SK-N-SH treated with all-trans-retinoic acid at 6 μM for 48 hours (cell line): ENCODE data around the gene LPIN2.

Experiments used
- ARNTL ChIP-seq: fragments of 450-650 bp; formaldehyde crosslinking; IDR thresholded peaks from 2 replicates; pipeline ENCODE4 v1.5.0; 2020; ENCODE audit warnings: low read depth, mild to moderate bottlenecking, moderate library complexity, borderline replicate concordance
- CSDC2 ChIP-seq: fragments of 250-450 bp; sonication (Bioruptor Pico); IDR thresholded peaks from 2 replicates; pipeline ENCODE4 v1.5.0; 2020; ENCODE audit warnings: mild to moderate bottlenecking, moderate library complexity
- ESRRG ChIP-seq: fragments of 250-450 bp; sonication (Bioruptor Pico); IDR thresholded peaks from 2 replicates; pipeline ENCODE4 v1.6.1; 2021; ENCODE audit warnings: mild to moderate bottlenecking
- GLIS3 ChIP-seq: fragments of 250-450 bp; sonication (Bioruptor Pico); IDR thresholded peaks from 2 replicates; pipeline ENCODE4 v1.5.0; 2020; ENCODE audit warnings: mild to moderate bottlenecking, moderate library complexity
- ISL1 ChIP-seq: fragments of 250-450 bp; sonication (Bioruptor Pico); IDR thresholded peaks from 2 replicates; pipeline ENCODE4 v2.1.2; 2022; ENCODE audit warnings: mild to moderate bottlenecking, moderate library complexity
- PATZ1 ChIP-seq: fragments of 250-450 bp; sonication (Bioruptor Pico); IDR thresholded peaks from 2 replicates; pipeline ENCODE4 v1.8.0; 2020; ENCODE audit warnings: mild to moderate bottlenecking, moderate library complexity, borderline replicate concordance
- RARB ChIP-seq: fragments of 250-450 bp; sonication (Bioruptor Pico); IDR thresholded peaks from 2 replicates; pipeline ENCODE4 v1.8.0; 2021; ENCODE audit warnings: mild to moderate bottlenecking, moderate library complexity
- SNAI2 ChIP-seq: fragments of 250-450 bp; sonication (Bioruptor Pico); IDR thresholded peaks from 2 replicates; pipeline ENCODE4 v1.5.0; 2020; ENCODE audit warnings: mild to moderate bottlenecking, moderate library complexity
- ZC3H10 ChIP-seq: fragments of 250-450 bp; sonication (Bioruptor Pico); IDR thresholded peaks from 2 replicates; pipeline ENCODE4 v1.5.1; 2021; ENCODE audit warnings: mild to moderate bottlenecking, moderate library complexity
- ZFP3 ChIP-seq: fragments of 250-450 bp; sonication (Bioruptor Pico); IDR thresholded peaks from 2 replicates; pipeline ENCODE4 v1.5.0; 2020; ENCODE audit warnings: mild to moderate bottlenecking, moderate library complexity
- ZNF70 ChIP-seq: fragments of 450-650 bp; formaldehyde crosslinking; IDR thresholded peaks from 2 replicates; pipeline ENCODE4 v1.5.0; 2020; ENCODE audit warnings: mild to moderate bottlenecking, moderate library complexity
- TF ChIP-seq, protein P1 (sequence below): fragments of 250-450 bp; sonication (Bioruptor Pico); IDR thresholded peaks from 2 replicates; pipeline ENCODE4 v1.5.1; 2021; ENCODE audit warnings: mild to moderate bottlenecking, moderate library complexity
- TF ChIP-seq, protein P2 (sequence below): fragments of 250-450 bp; sonication (Bioruptor Pico); IDR thresholded peaks from 2 replicates; pipeline ENCODE4 v1.5.1; 2020; ENCODE audit warnings: low read depth, mild to moderate bottlenecking, moderate library complexity

DNA sequence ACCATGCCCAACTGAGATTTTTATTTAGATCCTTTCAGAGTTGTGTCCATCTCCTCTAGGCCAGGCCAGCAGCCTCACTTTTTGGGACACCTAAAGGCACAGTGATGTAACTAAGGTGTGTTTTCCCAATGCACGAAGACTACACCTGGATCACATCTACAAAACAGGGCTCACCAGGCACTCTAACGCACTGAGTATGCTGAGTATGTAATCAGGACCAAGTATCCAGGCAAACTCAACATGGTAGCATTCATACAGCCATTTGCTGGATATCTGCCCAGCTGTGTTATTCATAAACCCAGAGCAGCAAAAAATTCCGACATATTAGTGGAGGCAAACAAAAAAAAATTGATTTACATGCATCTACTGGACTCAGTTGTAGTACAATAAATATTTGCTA is 33.8 kb downstream of the LPIN2 start:
- TF ChIP-seq, protein P1, sequence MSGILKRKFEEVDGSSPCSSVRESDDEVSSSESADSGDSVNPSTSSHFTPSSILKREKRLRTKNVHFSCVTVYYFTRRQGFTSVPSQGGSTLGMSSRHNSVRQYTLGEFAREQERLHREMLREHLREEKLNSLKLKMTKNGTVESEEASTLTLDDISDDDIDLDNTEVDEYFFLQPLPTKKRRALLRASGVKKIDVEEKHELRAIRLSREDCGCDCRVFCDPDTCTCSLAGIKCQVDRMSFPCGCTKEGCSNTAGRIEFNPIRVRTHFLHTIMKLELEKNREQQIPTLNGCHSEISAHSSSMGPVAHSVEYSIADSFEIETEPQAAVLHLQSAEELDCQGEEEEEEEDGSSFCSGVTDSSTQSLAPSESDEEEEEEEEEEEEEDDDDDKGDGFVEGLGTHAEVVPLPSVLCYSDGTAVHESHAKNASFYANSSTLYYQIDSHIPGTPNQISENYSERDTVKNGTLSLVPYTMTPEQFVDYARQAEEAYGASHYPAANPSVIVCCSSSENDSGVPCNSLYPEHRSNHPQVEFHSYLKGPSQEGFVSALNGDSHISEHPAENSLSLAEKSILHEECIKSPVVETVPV (CRISPR knock-in tag), result no peak
- TF ChIP-seq CSDC2 (CRISPR knock-in tag) (no peak), ARNTL (CRISPR knock-in tag) (no peak), ZFP3 (CRISPR knock-in tag) (no peak), ZC3H10 (CRISPR knock-in tag) (no peak), ESRRG (CRISPR knock-in tag) (no peak), SNAI2 (CRISPR knock-in tag) (no peak), PATZ1 (CRISPR knock-in tag) (no peak), ZNF70 (no peak), GLIS3 (CRISPR knock-in tag) (no peak), ISL1 (CRISPR knock-in tag) (no peak), RARB (CRISPR knock-in tag) (no peak)
- TF ChIP-seq, protein P2, sequence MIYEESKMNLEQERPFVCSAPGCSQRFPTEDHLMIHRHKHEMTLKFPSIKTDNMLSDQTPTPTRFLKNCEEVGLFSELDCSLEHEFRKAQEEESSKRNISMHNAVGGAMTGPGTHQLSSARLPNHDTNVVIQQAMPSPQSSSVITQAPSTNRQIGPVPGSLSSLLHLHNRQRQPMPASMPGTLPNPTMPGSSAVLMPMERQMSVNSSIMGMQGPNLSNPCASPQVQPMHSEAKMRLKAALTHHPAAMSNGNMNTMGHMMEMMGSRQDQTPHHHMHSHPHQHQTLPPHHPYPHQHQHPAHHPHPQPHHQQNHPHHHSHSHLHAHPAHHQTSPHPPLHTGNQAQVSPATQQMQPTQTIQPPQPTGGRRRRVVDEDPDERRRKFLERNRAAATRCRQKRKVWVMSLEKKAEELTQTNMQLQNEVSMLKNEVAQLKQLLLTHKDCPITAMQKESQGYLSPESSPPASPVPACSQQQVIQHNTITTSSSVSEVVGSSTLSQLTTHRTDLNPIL, result no peak
